Choroid plexus epithelial cell (primary cell): ENCODE measurements around the gene TRIM15.

Source experiments
- DNase-seq: peaks from one replicate; pipeline ENCODE4 v3.0.0-alpha.2; 2010; ENCODE audit warnings: low read depth
- H3K4me3 ChIP-seq: 2 replicates; pipeline ENCODE4 v1.5.1; 2011; ENCODE audit warnings: low read depth, mild to moderate bottlenecking, control low read depth, low read length, moderate library complexity
- CTCF ChIP-seq: conservative IDR thresholded peaks from 2 replicates; pipeline ENCODE4 v1.5.1; 2011; ENCODE audit warnings: low read depth, mild to moderate bottlenecking, control low read depth, inconsistent platforms, low read length, moderate library complexity

TRIM15 gene

GRCh38 chr6:30188541-30188940 lies 25.2 kb downstream of the TRIM15 start:
- no peak overlapping the region for H3K4me3 ChIP-seq
- no peak for DNase-seq
- no peak for TF ChIP-seq CTCF

- peak; percentile 47 for DNase-seq
- H3K4me3 ChIP-seq, result no peak overlapping the region
- TF ChIP-seq CTCF, result no peak
Observed at GRCh38 chr6:30192076-30192475, 28.7 kb downstream of the TRIM15 start.

GRCh38 chr6:30194797-30195690 lies 31.7 kb downstream of the TRIM15 start:
- H3K4me3 ChIP-seq, result no peak overlapping the region
- DNase-seq, result peak; percentile 40
- TF ChIP-seq CTCF, result no peak

- no peak overlapping the region for H3K4me3 ChIP-seq
- no peak for DNase-seq
- no peak for TF ChIP-seq CTCF
Observed at GRCh38 chr6:30195951-30196350, 32.6 kb downstream of the TRIM15 start.

- no peak for DNase-seq
- no peak for TF ChIP-seq CTCF
- H3K4me3 ChIP-seq, result no peak overlapping the region
Observed at GRCh38 chr6:30196376-30196775, 33.0 kb downstream of the TRIM15 start.

GRCh38 chr6:30198166-30199084 lies 35.1 kb downstream of the TRIM15 start:
- DNase-seq, result no peak
- H3K4me3 ChIP-seq, result no peak overlapping the region
- TF ChIP-seq CTCF, result no peak
